Measurements from ENCODE around the gene LEMD3. TPM values are rescaled to one million over a fixed set of nuclear protein-coding genes. Genes with fewer than 3 reads are reported as not detected.

Gene LEMD3
- total RNA-seq, 4 donors from 2014 or later: 17.9 to 51.7 (median 44.3) TPM

GRCh38 chr12:65189028-65189718, 19.8 kb downstream of the LEMD3 start:
- DNase-seq: no peak
- no peak overlapping the region for H3K4me3 ChIP-seq
- no peaks in the 10 kb centered on the region for H3K9me3 ChIP-seq
- no peak for TF ChIP-seq CTCF (IDR thresholded peaks at IDR 0.05)
- TF ChIP-seq POLR2A (IDR thresholded peaks at IDR 0.05): no peak
- H3K4me1 ChIP-seq: peaks cover 0 to 16% (median 6%) of the 10 kb centered on the region in 4 donors
- H3K27me3 ChIP-seq: no peaks in the 10 kb centered on the region
- H3K27ac ChIP-seq: no peak overlapping the region
- H3K36me3 ChIP-seq: no peaks in the 10 kb centered on the region

- H3K36me3 ChIP-seq: no peaks in the 10 kb centered on the region
- no peaks in the 10 kb centered on the region for H3K27me3 ChIP-seq
- no peak for DNase-seq
- no peak for TF ChIP-seq CTCF (IDR thresholded peaks at IDR 0.05)
- no peak for TF ChIP-seq POLR2A (IDR thresholded peaks at IDR 0.05)
- no peak overlapping the region for H3K27ac ChIP-seq
- H3K9me3 ChIP-seq: no peaks in the 10 kb centered on the region
- H3K4me1 ChIP-seq: peaks cover 0 to 16% (median 4%) of the 10 kb centered on the region in 4 donors
- H3K4me3 ChIP-seq: peak overlapping the region in 1 of 4 donors; percentile 16
These were observed 23.7 kb downstream of the LEMD3 start for GRCh38 chr12:65192963-65193516.

GRCh38 chr12:65194949-65195348, 25.6 kb downstream of the LEMD3 start:
- Histone ChIP-seq H3K36me3 (no peaks in the 10 kb centered on the region), H3K4me3 (no peak overlapping the region), H3K9me3 (no peaks in the 10 kb centered on the region), H3K27ac (no peak overlapping the region), H3K27me3 (no peaks in the 10 kb centered on the region), H3K4me1 (peaks cover 0 to 16% (median 0%) of the 10 kb centered on the region in 4 donors)
- no peak for TF ChIP-seq CTCF (IDR thresholded peaks at IDR 0.05)
- no peak for TF ChIP-seq POLR2A (IDR thresholded peaks at IDR 0.05)
- no peak for DNase-seq

- no peak for DNase-seq
- no peak for TF ChIP-seq CTCF (IDR thresholded peaks at IDR 0.05)
- TF ChIP-seq POLR2A (IDR thresholded peaks at IDR 0.05): no peak
- H3K4me1 ChIP-seq: peaks cover 0 to 16% (median 0%) of the 10 kb centered on the region in 4 donors
- H3K9me3 ChIP-seq: no peaks in the 10 kb centered on the region
- no peak overlapping the region for H3K27ac ChIP-seq
- H3K36me3 ChIP-seq: no peaks in the 10 kb centered on the region
- no peak overlapping the region for H3K4me3 ChIP-seq
- H3K27me3 ChIP-seq: no peaks in the 10 kb centered on the region
These were observed 26.1 kb downstream of the LEMD3 start for GRCh38 chr12:65195387-65196055.

- Histone ChIP-seq H3K27me3 (no peaks in the 10 kb centered on the region), H3K36me3 (no peaks in the 10 kb centered on the region), H3K9me3 (no peaks in the 10 kb centered on the region), H3K4me1 (peaks cover 0 to 16% (median 0%) of the 10 kb centered on the region in 4 donors), H3K27ac (no peak overlapping the region), H3K4me3 (no peak overlapping the region)
- TF ChIP-seq POLR2A (IDR thresholded peaks at IDR 0.05) (no peak), CTCF (IDR thresholded peaks at IDR 0.05) (no peak)
- DNase-seq: no peak
These were observed 27.6 kb downstream of the LEMD3 start for GRCh38 chr12:65196762-65197567.

Data from Peyer's patch (tissue), 4 donors.